Measurements from ENCODE around the gene FAM25C.
"Not testable (repeated sequence)": the region's sequence is repeated elsewhere in the genome, so short reads cannot be mapped to it uniquely, and the experiment has no call there.

FAM25C gene

GRCh38 chr10:47962785-47963184, 36.8 kb downstream of the FAM25C start:
- not testable (repeated sequence) for DNase-seq (ENCODE audit: low read depth); H3K4me3 ChIP-seq (ENCODE audit: low read depth, low read length)

- not testable (repeated sequence) for H3K4me3 ChIP-seq (ENCODE audit: low read depth, low read length); DNase-seq (ENCODE audit: low read depth)
These were observed 38.9 kb downstream of the FAM25C start for GRCh38 chr10:47960699-47961098.

- not testable (repeated sequence) for DNase-seq (ENCODE audit: low read depth); H3K4me3 ChIP-seq (ENCODE audit: low read depth, low read length)
These were observed 39.9 kb downstream of the FAM25C start for GRCh38 chr10:47959677-47960076.

- not testable (repeated sequence) for DNase-seq (ENCODE audit: low read depth); H3K4me3 ChIP-seq (ENCODE audit: low read depth, low read length)
These were observed 42.4 kb downstream of the FAM25C start for GRCh38 chr10:47957158-47957557.

- DNase-seq (ENCODE audit: low read depth); H3K4me3 ChIP-seq (ENCODE audit: low read depth, low read length): not testable (repeated sequence)
These were observed 52.2 kb downstream of the FAM25C start for GRCh38 chr10:47947424-47947823.
